HG03097 (cell line): ENCODE results near the gene SLIT3.
"Not testable (repeated sequence)": the region's sequence is repeated elsewhere in the genome, so short reads cannot be mapped to it uniquely, and the experiment has no call there.

Source experiments
- ATAC-seq: cut with Tn5 transposase; IDR thresholded peaks from one replicate; pipeline ENCODE4 v1.9.1; 2021; ENCODE audit not compliant: unreplicated experiment, low FRiP score

The SLIT3 gene

DNA sequence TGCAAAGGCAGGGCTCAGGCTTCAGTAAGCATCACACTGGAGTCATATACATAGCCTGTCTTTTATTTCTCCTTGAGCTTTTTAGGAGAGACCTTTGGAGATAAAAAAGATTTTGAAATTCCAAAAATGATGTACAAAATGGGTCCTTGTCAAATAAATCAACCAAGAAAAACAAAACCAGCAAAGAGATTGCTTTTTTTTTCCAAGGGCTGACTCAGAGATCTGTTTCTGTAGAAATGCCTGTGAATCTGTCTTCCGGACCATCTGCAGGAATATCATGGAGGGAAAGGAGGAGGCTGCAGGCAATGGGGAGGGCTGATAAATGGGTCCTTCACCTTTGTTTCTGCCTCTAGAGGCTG, 77.4 kb downstream of the SLIT3 start:
- no peak for ATAC-seq

GRCh38 chr5:169222934-169223594, 77.9 kb downstream of the SLIT3 start:
- no peak for ATAC-seq

DNA sequence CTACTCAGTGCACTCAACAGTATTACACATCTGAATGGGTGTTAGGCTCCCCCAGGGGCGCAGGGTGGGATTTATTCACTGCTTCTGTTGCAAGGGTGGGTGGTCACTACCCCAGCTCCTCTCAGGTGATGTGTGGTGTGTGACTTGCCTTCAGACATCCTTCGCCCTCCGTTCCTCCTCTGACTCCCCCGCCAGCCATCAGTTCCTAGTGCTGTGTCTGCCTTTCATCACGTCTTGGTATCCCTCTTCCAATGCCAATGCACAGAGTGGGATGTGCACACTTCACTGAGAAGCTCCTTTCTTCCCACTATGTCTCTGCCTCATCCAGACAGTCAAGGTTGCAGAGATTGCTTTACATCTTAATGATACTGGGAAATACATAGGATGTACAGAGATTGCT, 79.4 kb downstream of the SLIT3 start:
- no peak for ATAC-seq

DNA sequence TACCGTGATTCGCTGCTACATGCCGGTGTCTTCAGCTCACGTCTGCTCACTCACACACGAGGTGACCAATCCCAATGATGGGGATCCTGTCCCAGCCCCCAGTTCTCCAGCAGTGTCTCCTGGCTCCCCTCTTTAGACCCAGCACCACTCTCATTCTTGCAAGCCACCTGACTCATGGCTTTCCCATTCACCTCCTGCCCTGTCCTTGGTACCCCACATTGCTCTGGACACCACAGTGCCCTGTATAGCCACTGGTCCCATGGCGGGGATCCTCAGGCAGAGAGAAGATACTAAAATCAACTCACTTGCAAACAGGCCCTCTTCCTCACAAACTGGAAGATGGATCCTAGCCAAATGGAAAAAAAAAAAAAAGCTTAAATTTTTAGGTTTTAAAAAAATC, 81.0 kb downstream of the SLIT3 start:
- ATAC-seq: no peak

- ATAC-seq: no peak
Measured at GRCh38 chr5:169219351-169219750, 81.6 kb downstream of the SLIT3 start.

DNA sequence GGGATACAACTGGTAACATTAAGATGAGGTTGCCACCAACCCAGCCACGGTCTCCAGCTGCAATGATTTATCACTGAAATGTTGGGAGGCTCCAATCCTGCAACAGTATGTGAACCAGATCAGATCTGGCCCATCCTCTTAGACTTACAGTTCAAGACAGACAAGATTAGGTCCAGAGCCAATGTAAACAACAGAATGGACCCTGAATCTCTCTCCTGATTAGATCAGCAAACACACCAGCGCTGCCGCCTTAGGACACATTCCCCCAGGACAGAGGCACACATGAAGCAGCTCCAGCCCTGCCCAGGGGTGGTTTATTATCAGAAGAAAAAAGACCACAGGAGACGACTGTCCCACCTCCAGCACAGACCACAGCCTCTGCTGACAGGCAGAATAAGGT, 82.1 kb downstream of the SLIT3 start:
- ATAC-seq: no peak

- no peak for ATAC-seq
Measured at GRCh38 chr5:169218176-169218575, 82.8 kb downstream of the SLIT3 start.

DNA sequence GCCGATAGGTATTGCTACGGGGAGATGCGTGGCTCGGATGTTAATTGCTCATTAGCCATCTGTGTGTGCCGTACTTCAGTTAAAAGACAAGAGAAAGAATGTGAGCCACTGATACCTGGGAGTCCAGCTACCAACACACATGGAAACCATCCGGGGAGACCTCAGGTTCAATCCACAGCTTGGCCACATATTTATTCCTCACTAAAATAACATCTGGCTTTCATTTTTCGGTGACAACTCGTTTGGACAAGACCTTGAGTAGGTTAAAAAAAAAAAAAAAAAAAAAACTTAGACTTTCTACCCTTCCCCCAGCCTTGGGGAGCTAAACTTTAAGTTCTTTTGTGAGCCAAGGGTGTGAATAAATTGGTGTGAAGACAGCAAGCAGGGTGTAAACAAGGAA, 84.1 kb downstream of the SLIT3 start:
- no peak for ATAC-seq

- ATAC-seq: no peak
Measured at GRCh38 chr5:169213479-169213878, 87.5 kb downstream of the SLIT3 start.

- ATAC-seq: not testable (repeated sequence)
Measured at GRCh38 chr5:169211761-169212160, 89.2 kb downstream of the SLIT3 start.

- no peak for ATAC-seq
Measured at GRCh38 chr5:169204788-169205400, 96.0 kb downstream of the SLIT3 start.

DNA sequence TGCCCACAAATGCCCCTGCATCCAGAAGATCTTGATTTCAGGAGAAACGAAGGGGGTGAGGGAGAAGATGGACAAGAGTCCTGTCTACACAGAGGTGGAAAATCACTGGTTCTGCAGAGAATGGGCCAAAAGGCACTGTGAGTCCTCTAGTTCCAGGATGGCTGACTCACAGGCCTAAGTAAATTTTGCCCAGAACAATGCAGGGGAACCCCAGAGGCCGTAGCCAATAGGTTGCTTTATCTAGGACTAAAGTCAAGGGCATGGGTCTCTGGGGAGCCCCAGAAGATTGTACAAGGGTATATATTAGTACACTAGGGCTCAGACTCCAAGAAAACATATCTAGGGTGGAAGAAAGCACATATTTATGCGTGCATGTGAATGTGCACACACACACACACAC, 98.0 kb downstream of the SLIT3 start:
- no peak for ATAC-seq

- ATAC-seq: no peak
Measured at GRCh38 chr5:169201597-169201996, 99.3 kb downstream of the SLIT3 start.

GRCh38 chr5:169200125-169200778, 100.7 kb downstream of the SLIT3 start:
- no peak for ATAC-seq

GRCh38 chr5:169197343-169197742, 103.6 kb downstream of the SLIT3 start:
- no peak for ATAC-seq

DNA sequence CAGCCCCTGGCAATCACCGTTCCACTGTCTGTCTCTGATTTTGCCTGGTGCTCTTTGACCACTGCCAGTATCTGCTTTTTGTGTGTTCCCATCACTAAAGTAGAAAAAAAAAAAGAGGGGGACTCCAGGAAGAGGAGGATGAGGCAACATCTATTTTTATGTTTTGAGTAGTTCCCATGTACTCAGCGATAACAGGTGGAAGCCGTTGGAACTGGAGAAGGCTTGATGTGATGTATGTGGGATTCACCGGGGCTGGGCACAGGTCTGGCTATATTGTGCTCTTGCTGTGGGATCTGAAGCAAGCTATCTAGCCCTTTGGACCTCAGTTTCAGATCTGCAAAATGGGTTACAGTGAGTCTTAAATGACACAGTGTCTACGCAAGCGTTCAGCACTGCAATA, 104.9 kb downstream of the SLIT3 start:
- ATAC-seq: no peak

- no peak for ATAC-seq
Measured at GRCh38 chr5:169195601-169196000, 105.3 kb downstream of the SLIT3 start.

DNA sequence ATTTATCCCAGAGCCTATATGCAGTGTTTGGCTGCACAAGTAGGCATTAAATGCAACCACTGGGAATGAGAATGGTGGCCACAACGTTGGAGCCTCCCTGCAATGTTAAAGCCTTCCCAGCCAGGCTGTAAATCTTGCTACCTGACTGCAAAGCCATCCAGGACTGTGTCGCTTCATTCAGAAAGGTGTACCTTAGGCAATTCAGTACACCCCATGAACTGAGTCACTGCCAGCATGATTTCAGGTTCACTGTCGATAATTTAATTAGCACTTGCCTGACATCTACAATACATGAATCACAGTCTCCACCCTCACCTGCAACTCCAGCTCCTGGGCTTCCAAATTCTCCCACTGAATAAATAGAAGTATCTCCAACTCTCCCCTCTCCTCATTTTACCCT, 108.4 kb downstream of the SLIT3 start:
- no peak for ATAC-seq

- ATAC-seq: no peak
Measured at GRCh38 chr5:169190849-169191248, 110.1 kb downstream of the SLIT3 start.

DNA sequence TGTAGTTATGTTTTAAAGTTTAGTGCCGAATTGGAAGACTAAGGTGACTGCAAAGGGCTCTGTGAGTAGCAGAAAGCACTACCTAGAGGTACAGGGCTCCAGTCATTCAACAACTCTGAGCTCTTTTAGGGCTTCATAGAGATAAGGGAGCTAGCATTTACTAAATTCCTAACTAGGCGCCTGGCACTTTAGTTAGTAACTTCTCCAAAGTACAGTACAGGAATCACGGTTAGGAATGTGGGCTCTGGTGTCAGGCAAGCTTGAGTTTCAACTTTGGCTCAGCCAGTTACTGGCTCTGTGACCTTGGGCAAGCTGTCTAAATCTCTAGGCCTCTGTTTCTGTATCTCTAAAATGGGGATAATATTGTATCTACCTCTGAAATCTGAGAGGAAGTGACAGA, 115.3 kb downstream of the SLIT3 start:
- no peak for ATAC-seq

- no peak for ATAC-seq
Measured at GRCh38 chr5:169183576-169183975, 117.4 kb downstream of the SLIT3 start.

DNA sequence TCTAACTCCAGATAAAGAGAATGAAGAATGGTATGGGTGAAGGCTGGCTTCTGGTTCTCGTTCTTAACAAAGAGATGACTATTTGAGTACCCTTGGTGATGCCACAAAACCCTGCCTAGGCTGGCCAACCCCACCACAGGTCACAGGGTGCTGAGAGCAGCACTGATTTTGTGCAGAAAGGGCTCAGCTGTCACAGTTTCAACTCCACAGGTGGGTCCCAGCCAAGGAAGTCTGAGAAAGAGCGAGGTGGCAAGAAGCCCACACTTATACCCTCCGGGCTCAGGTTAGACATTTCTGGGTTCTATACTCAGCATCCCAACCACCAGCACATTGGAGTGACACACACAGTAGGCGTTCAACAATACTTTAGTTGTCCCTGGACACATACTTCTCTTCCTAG, 118.1 kb downstream of the SLIT3 start:
- no peak for ATAC-seq
